ENCODE data around the gene PPP3CA.

Gene PPP3CA

DNA sequence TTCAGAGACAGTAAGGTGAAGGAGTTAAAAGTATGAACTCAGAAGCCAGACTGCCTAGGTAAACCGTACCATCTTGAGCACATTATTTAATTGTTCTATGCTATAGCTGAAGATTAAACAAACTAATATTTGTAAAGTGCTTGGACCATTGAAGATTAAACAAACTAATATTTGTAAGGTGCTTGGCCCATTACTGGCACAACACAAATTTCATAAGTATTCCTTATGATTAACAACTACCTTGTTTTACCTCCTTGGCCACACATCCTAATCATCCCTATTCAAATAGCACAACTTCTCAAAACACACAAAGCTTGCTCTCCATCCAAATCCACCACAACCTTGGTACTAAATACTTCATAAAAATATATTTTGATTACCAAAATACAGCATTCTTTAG, 137.0 kb downstream of the PPP3CA start:
- TF ChIP-seq, protein P1, sequence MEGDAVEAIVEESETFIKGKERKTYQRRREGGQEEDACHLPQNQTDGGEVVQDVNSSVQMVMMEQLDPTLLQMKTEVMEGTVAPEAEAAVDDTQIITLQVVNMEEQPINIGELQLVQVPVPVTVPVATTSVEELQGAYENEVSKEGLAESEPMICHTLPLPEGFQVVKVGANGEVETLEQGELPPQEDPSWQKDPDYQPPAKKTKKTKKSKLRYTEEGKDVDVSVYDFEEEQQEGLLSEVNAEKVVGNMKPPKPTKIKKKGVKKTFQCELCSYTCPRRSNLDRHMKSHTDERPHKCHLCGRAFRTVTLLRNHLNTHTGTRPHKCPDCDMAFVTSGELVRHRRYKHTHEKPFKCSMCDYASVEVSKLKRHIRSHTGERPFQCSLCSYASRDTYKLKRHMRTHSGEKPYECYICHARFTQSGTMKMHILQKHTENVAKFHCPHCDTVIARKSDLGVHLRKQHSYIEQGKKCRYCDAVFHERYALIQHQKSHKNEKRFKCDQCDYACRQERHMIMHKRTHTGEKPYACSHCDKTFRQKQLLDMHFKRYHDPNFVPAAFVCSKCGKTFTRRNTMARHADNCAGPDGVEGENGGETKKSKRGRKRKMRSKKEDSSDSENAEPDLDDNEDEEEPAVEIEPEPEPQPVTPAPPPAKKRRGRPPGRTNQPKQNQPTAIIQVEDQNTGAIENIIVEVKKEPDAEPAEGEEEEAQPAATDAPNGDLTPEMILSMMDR (IDR thresholded peaks at IDR 0.05; ENCODE audit: low read length, missing control alignments), result no peak
- DNase-seq (ENCODE audit: low read depth), result no peak
- H3K4me3 ChIP-seq (replicated peaks; ENCODE audit: low read depth, low read length), result no peak overlapping the region

DNA sequence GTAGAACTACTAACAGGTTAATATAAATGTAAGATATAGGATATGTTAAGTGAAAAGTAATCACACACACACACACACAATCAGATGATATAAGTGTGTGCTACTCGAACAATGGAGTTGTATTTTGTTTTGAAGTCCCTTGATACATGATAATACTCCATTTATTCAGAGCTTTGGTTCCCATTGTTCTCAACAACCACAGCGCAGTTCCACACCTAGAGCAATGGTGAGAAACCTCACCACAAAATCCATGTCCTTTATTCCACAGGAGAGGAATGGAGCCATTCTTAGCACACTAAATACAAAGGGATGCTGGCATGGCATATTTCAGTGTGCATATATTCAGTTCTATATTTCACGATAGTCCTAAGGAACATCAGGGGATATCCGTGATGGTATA, 139.2 kb downstream of the PPP3CA start:
- TF ChIP-seq, protein P1 (IDR thresholded peaks at IDR 0.05; ENCODE audit: low read length, missing control alignments), result no peak
- DNase-seq (ENCODE audit: low read depth), result no peak
- no peak overlapping the region for H3K4me3 ChIP-seq (replicated peaks; ENCODE audit: low read depth, low read length)

DNA sequence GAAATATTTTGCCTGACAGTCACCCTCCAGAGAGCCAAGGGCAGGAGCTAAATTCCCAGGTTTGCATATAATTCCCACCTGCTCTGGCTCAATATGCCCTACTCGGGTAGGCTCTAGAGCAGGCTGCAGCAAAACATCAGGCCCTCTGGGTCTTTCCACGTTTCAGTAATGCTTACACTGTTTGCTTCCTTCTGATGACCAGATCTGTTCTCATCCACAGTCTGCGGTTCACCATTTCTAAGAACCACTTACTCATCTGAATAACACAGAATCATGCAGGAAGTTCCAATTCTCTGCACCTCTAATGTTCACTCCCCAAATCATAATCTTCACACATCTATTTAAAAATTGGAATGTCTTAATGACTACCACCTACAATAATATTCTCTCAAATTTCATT, 141.4 kb downstream of the PPP3CA start:
- no peak overlapping the region for H3K4me3 ChIP-seq (replicated peaks; ENCODE audit: low read depth, low read length)
- DNase-seq (ENCODE audit: low read depth), result peak; percentile 36
- TF ChIP-seq, protein P1 (IDR thresholded peaks at IDR 0.05; ENCODE audit: low read length, missing control alignments), result no peak

DNA sequence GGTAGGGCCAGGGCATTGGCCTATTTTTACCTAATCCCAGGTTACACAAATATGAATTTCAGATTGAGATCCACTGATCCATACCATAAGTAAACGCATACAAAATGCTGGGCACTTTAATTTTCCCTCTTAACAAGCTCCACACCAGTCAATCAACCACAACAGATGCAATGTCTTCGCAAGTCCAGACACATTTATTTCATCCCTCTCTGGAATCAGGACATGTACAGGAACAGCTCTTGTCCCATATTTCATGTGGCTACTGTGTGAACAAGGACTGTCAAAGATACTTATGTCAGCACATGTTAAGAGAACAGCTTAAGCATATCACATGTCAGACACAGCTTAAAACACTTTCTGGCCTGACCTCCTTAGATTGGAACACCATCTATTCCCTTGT, 145.9 kb downstream of the PPP3CA start:
- no peak for DNase-seq (ENCODE audit: low read depth)
- TF ChIP-seq, protein P1 (IDR thresholded peaks at IDR 0.05; ENCODE audit: low read length, missing control alignments), result no peak
- no peak overlapping the region for H3K4me3 ChIP-seq (replicated peaks; ENCODE audit: low read depth, low read length)

DNA sequence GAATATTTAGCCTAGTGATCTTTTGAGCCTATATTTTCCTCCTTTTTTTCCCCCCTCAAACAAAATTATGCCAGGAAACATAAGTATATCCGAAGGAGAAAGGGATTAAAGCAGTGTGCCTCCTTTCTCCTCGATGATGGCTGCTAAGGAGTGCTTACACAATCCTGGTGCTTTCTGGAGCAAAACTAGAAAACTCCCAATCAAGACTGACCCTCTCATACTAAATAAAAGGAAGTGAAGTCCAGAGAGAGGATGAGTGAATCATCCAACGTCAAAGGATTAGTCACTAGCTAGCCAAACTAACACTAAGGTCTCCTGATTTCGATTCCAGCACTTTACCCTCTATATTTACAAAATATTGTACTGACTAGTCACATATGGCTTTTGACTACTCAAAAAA, 146.8 kb downstream of the PPP3CA start:
- TF ChIP-seq, protein P1 (IDR thresholded peaks at IDR 0.05; ENCODE audit: low read length, missing control alignments), result no peak
- peak; percentile 97 for DNase-seq (ENCODE audit: low read depth)
- peak overlapping the region; percentile 6 for H3K4me3 ChIP-seq (replicated peaks; ENCODE audit: low read depth, low read length)

DNA sequence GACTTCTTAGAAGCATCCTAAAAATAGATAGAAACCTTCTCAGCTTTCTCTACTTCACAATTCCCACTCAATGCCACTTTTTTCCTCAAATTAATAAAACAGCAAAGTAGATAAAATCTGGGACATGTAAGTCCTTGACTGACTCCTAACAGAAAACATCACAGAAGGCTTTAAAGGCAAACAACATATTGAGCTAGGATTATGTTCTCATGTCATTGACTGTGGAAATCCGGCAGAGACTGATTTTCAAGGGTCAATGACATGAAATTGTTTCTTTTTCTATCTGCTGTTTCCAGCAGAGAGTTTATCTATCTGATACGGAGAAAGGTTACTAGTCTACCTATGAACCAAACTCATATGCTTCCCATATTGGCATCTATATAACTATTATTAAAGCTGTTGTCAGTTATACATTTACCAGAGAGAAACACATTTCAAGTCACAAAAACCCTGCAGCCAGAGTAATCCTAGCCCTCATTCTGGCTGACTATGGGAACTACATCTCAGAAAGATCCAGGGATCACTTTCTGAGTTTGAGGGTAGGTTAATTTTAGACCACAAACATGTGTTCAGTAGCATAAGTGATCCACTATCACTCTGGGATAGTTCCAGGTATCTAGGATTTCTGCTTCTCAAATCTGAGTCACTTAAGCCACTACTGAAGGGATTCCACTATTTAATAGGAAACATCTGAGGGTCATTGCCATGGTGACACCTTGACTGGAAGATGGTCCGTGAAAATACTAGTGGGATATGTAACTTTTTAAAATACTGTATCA, 147.6 kb downstream of the PPP3CA start:
- H3K4me3 ChIP-seq (replicated peaks; ENCODE audit: low read depth, low read length), result no peak overlapping the region
- TF ChIP-seq, protein P1 (IDR thresholded peaks at IDR 0.05; ENCODE audit: low read length, missing control alignments), result no peak
- peak; percentile 23 for DNase-seq (ENCODE audit: low read depth)

Data from fibroblast of pulmonary artery (primary cell).